Neural crest cell (in vitro differentiated cells): ENCODE measurements around the gene PPARA. TPM values are rescaled to one million over a fixed set of nuclear protein-coding genes. Genes with fewer than 3 reads are reported as not detected.

ENCODE experiments used
- DNase-seq: peaks from one replicate; pipeline ENCODE4 v3.0.0; 2021; ENCODE audit warnings: low read depth, mixed read lengths, low spot score
- H3K27ac Mint-ChIP-seq: one replicate; pipeline ENCODE4 v1.8.0; 2021; ENCODE audit warnings: mild to moderate bottlenecking, mixed read lengths; ENCODE audit not compliant: unreplicated experiment
- H3K27me3 Mint-ChIP-seq: 2 replicates; pipeline ENCODE4 v1.8.0; 2021; ENCODE audit warnings: low read depth, mild to moderate bottlenecking, mixed read lengths
- H3K36me3 Mint-ChIP-seq: 2 replicates; pipeline ENCODE4 v1.8.0; 2021; ENCODE audit warnings: low read depth, mild to moderate bottlenecking, mixed read lengths
- H3K4me1 Mint-ChIP-seq: 2 replicates; pipeline ENCODE4 v1.8.0; 2021; ENCODE audit warnings: mixed read lengths
- H3K4me3 Mint-ChIP-seq: one replicate; pipeline ENCODE4 v1.8.0; 2021; ENCODE audit warnings: mild to moderate bottlenecking, mixed read lengths
- H3K9me3 Mint-ChIP-seq: 2 replicates; pipeline ENCODE4 v1.8.0; 2021; ENCODE audit warnings: mixed read lengths
- total RNA-seq: library from RNA; stranded (reverse); gene quantifications from 2 replicates; pipeline ENCODE4 v1.2.1, GENCODE V29; 2021
- TF ChIP-seq, protein P1 (sequence below): fragments of 200-600 bp; sonication (generic); conservative IDR thresholded peaks from 2 replicates; pipeline ENCODE4 v1.5.0; 2021; ENCODE audit warnings: antibody characterized with exemption, mild to moderate bottlenecking

Gene PPARA
- total RNA-seq, 1 donor from 2014 or later, result 15.6 TPM

GRCh38 chr22:46213052-46213451 is 62.7 kb downstream of the PPARA start:
- TF ChIP-seq, protein P1, sequence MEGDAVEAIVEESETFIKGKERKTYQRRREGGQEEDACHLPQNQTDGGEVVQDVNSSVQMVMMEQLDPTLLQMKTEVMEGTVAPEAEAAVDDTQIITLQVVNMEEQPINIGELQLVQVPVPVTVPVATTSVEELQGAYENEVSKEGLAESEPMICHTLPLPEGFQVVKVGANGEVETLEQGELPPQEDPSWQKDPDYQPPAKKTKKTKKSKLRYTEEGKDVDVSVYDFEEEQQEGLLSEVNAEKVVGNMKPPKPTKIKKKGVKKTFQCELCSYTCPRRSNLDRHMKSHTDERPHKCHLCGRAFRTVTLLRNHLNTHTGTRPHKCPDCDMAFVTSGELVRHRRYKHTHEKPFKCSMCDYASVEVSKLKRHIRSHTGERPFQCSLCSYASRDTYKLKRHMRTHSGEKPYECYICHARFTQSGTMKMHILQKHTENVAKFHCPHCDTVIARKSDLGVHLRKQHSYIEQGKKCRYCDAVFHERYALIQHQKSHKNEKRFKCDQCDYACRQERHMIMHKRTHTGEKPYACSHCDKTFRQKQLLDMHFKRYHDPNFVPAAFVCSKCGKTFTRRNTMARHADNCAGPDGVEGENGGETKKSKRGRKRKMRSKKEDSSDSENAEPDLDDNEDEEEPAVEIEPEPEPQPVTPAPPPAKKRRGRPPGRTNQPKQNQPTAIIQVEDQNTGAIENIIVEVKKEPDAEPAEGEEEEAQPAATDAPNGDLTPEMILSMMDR, result no peak
- H3K36me3 Mint-ChIP-seq, result peaks cover 64% of the 10 kb centered on the region

DNA sequence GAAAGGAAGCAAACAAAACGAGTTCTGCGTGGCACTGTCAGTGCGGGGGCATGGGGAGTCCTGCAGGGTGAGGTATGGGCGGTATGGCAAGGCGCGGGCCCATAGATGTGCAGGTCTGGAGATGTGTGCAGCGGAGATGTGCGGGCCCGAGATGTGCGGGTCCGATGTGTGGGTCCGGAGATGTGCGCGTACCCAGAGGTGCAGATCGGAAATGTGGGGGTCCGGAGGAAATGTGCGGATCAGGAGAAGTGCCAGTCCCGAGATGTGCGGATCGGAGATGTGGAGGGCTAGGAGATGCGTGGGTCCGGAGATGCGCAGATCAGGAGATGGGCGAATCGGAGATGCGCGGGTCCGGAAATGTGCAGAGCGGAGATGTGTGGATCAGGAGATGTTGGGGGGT is 63.8 kb downstream of the PPARA start:
- Mint-ChIP-seq H3K27me3 (no peaks in the 10 kb centered on the region), H3K4me3 (no peak overlapping the region), H3K36me3 (peaks cover 55% of the 10 kb centered on the region), H3K27ac (peak overlapping the region; percentile 87), H3K4me1 (no peaks in the 10 kb centered on the region), H3K9me3 (peaks cover 16% of the 10 kb centered on the region)
- TF ChIP-seq, protein P1, result no peak
- no peak for DNase-seq

More at GRCh38 chr22:46213052-46213451, 62.7 kb downstream of the PPARA start:
- Mint-ChIP-seq H3K4me3 (no peak overlapping the region), H3K9me3 (peaks cover 24% of the 10 kb centered on the region), H3K27ac (no peak overlapping the region), H3K4me1 (no peaks in the 10 kb centered on the region), H3K27me3 (no peaks in the 10 kb centered on the region)
- DNase-seq, result no peak

- no peak overlapping the region for H3K4me3 Mint-ChIP-seq
Measured at GRCh38 chr22:46214616-46215015, 64.3 kb downstream of the PPARA start.

GRCh38 chr22:46219636-46220035 is 69.3 kb downstream of the PPARA start:
- peaks cover 20% of the 10 kb centered on the region for H3K36me3 Mint-ChIP-seq
- DNase-seq, result no peak
- TF ChIP-seq, protein P1, result no peak
- peaks cover 7% of the 10 kb centered on the region for H3K4me1 Mint-ChIP-seq
- H3K27ac Mint-ChIP-seq, result no peak overlapping the region
- H3K4me3 Mint-ChIP-seq, result no peak overlapping the region
- H3K27me3 Mint-ChIP-seq, result no peaks in the 10 kb centered on the region
- no peaks in the 10 kb centered on the region for H3K9me3 Mint-ChIP-seq

More at GRCh38 chr22:46214616-46215015, 64.3 kb downstream of the PPARA start:
- no peak for DNase-seq
- peaks cover 55% of the 10 kb centered on the region for H3K36me3 Mint-ChIP-seq
- no peaks in the 10 kb centered on the region for H3K4me1 Mint-ChIP-seq
- H3K27me3 Mint-ChIP-seq, result no peaks in the 10 kb centered on the region
- TF ChIP-seq, protein P1, result no peak
- H3K27ac Mint-ChIP-seq, result no peak overlapping the region
- H3K9me3 Mint-ChIP-seq, result peaks cover 12% of the 10 kb centered on the region

DNA sequence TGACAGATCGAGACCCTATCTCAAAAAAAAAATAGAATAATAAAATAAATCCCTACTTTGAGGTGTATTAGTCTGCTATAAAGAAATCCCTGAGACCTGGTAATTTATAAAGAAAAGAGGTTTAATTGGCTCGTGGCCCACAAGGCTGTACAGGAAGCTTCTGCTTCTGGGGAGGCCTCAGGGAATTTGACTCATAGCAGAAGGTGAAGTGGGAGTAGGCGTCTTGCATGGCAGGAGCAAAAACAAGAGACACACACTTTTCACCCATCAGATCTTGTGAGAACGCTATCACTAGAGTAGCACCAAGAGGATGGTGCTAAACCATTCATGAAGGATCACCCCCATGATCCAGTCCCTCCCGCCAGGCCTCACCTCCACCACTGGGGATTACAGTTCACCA is 70.6 kb downstream of the PPARA start:
- peaks cover 21% of the 10 kb centered on the region for H3K36me3 Mint-ChIP-seq
- DNase-seq, result no peak
- H3K9me3 Mint-ChIP-seq, result no peaks in the 10 kb centered on the region
- H3K4me3 Mint-ChIP-seq, result no peak overlapping the region
- H3K27ac Mint-ChIP-seq, result no peak overlapping the region
- TF ChIP-seq, protein P1, result no peak
- H3K4me1 Mint-ChIP-seq, result peaks cover 7% of the 10 kb centered on the region
- no peaks in the 10 kb centered on the region for H3K27me3 Mint-ChIP-seq
